22Rv1 (cell line): ENCODE data around the gene PIGH.

Experiments
- ZFX ChIP-seq: fragments of 450-650 bp; IDR thresholded peaks from 2 replicates; pipeline ENCODE4 v1.6.1; 2017; ENCODE audit warnings: antibody characterized with exemption, borderline replicate concordance
- TF ChIP-seq, protein P1 (sequence below): fragments of 450-650 bp; IDR thresholded peaks from 2 replicates; pipeline ENCODE4 v1.5.1; 2017; ENCODE audit warnings: mild to moderate bottlenecking

DNA sequence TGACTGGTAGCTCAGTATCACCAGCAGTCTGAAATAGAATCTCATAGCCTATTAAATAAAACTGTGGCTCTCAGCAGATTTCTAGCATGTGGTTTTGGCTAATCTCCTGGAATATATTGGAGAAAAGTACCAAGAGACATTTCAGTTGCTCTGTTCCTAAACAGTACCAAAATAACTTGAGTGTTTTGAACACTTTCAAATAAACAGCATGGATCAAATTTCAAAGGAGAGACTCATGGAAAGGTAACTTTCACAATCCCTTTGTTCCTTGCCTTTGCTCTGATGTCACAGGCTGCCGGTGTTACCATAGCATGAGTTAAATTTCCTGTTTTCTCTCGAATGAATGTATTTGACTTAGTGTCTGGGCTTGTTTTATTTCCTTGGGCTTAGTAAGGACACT lies 23.0 kb upstream of the PIGH start:
- TF ChIP-seq, protein P1, sequence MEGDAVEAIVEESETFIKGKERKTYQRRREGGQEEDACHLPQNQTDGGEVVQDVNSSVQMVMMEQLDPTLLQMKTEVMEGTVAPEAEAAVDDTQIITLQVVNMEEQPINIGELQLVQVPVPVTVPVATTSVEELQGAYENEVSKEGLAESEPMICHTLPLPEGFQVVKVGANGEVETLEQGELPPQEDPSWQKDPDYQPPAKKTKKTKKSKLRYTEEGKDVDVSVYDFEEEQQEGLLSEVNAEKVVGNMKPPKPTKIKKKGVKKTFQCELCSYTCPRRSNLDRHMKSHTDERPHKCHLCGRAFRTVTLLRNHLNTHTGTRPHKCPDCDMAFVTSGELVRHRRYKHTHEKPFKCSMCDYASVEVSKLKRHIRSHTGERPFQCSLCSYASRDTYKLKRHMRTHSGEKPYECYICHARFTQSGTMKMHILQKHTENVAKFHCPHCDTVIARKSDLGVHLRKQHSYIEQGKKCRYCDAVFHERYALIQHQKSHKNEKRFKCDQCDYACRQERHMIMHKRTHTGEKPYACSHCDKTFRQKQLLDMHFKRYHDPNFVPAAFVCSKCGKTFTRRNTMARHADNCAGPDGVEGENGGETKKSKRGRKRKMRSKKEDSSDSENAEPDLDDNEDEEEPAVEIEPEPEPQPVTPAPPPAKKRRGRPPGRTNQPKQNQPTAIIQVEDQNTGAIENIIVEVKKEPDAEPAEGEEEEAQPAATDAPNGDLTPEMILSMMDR, result no peak
- TF ChIP-seq ZFX, result no peak
